HG03095 (cell line): ENCODE data around the gene SYS1.

Experiments
- ATAC-seq: cut with Tn5 transposase; IDR thresholded peaks from one replicate; pipeline ENCODE4 v1.9.1; 2021; ENCODE audit warnings: moderate library complexity; ENCODE audit not compliant: unreplicated experiment

SYS1 gene

DNA sequence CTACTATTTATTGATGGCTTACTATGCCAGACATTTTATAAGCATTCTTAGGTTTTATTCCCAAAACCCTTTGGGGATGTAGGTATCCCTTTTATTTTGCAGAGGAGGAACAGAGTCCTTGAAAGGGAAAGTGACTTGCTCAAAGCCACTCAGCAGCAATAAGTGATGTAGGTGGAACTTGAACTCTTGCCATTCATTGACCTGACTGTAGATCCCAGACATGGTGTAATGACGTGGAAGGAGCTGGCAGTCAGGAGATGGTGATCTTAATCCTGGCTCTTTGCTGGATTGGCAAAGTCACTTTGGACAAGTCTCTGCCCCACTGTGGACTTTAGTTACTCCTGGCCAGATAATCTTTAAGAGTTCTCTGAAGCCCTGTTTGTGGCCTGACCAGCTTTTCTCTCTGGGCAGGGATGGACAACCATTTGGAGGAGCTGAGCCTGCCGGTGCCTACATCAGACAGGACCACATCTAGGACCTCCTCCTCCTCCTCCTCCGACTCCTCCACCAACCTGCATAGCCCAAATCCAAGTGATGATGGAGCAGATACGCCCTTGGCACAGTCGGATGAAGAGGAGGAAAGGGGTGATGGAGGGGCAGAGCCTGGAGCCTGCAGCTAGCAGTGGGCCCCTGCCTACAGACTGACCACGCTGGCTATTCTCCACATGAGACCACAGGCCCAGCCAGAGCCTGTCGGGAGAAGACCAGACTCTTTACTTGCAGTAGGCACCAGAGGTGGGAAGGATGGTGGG, 46.7 kb downstream of the SYS1 start:
- no peak for ATAC-seq

DNA sequence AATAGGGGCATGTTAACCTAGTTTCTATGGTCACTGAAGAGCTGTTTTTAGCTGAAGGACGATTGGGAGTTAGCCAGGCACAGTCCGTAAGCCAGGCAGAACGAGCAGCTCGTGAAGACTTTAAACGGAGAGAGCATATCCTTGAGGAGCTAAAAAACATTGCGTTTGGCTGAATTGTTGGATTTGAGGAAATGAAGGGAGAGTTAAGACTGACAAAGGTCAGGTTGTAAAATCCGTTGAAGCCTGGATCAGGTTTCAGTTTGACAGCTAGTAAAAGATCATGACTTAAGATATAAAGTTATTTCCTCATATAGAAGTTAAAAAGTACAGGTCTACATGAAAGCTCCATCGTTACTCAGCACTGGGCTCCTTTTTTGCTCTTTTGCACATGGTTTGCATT, 47.9 kb downstream of the SYS1 start:
- ATAC-seq = no peak

DNA sequence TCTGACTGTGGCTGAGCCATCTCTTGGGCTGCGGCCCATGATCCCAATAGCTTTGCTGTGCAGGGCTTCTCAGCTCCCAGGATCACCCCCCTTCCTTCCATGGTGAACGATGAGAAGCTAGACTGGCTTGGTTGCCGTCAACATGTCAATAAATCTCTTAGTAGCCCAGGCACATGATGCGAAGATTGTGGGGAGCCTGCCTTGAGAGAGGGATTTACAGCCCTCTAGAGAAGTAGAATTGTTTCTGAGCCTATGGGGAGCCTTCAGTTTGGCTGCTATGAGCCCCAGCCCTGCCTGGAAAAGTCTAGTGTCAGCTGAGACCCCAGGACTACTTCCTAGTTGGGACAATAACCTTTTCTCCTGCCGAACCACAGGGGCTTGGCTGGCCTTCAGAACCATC, 49.7 kb downstream of the SYS1 start:
- no peak for ATAC-seq

GRCh38 chr20:45413479-45413878, 50.5 kb downstream of the SYS1 start:
- no peak for ATAC-seq

- peak; percentile 63 for ATAC-seq
These were observed 53.1 kb downstream of the SYS1 start, which contains the start of gene PIGT for GRCh38 chr20:45415822-45416637. PIGT (plus strand) TSS chr20:45416141; CDS start chr20:45416157, 16 bp downstream.

DNA sequence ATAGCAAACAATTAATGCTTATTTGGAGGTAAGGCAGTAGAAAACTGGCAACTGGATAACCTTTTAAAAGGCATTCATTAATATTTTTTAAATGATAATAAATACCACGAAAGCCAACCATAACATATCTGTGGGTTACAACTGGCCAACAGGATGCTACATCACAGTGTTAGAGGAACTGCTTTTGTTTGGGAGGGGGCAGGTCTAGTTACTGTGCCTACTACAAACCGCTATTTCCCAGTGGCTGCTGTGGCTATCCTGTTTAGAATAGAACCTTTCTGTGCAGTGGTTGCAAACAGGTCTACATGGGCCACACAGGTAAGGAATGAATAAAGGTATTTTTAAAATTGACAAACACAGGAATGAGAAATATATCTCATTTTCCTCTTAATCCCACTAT, 54.0 kb downstream of the SYS1 start:
- no peak for ATAC-seq
